Measurements from ENCODE around the gene LCN15. TPM values are rescaled to one million over a fixed set of nuclear protein-coding genes. Genes with fewer than 3 reads are reported as not detected.
A peak's percentile ranks its signal among the peaks of the same experiment; 100 is the strongest.

LCN15 gene
- total RNA-seq, 4 donors from 2014 or later, result not detected

GRCh38 chr9:136720898-136721338, 43.4 kb downstream of the LCN15 start:
- Histone ChIP-seq H3K4me1 (peaks cover 0 to 64% (median 16%) of the 10 kb centered on the region in 4 donors), H3K27me3 (peaks cover 0 to 6% of the 10 kb centered on the region in 2 donors), H3K4me3 (no peak overlapping the region), H3K36me3 (peaks cover 0 to 52% (median 16%) of the 10 kb centered on the region in 3 donors), H3K27ac (peak overlapping the region in 2 of 4 donors; percentile 4 to 36), H3K9me3 (no peaks in the 10 kb centered on the region)
- 64% methylated on average over 5 to 11 of the region's 11 CpGs for WGBS, 2 donors
- no peak for DNase-seq (ENCODE audit: low spot score in 2 of 2)
- TF ChIP-seq POLR2A (IDR thresholded peaks at IDR 0.05), result no peak
- TF ChIP-seq CTCF (IDR thresholded peaks at IDR 0.05), result no peak
- no peak for TF ChIP-seq EP300 (IDR thresholded peaks at IDR 0.05)

- Histone ChIP-seq H3K4me1 (peaks cover 0 to 59% (median 15%) of the 10 kb centered on the region in 4 donors), H3K36me3 (peaks cover 0 to 47% (median 16%) of the 10 kb centered on the region in 3 donors), H3K9me3 (no peaks in the 10 kb centered on the region), H3K27me3 (peaks cover 0 to 11% of the 10 kb centered on the region in 2 donors), H3K4me3 (no peak overlapping the region), H3K27ac (peak overlapping the region in 2 of 4 donors; percentile 4 to 36)
- TF ChIP-seq EP300 (IDR thresholded peaks at IDR 0.05) (no peak), CTCF (IDR thresholded peaks at IDR 0.05) (no peak), POLR2A (IDR thresholded peaks at IDR 0.05) (no peak)
- DNase-seq (ENCODE audit: low spot score in 2 of 2), result no peak
- 17 to 30% methylated on average over 19 to 20 of the region's 20 CpGs for WGBS, 2 donors
Observed at GRCh38 chr9:136720251-136720897, 43.9 kb downstream of the LCN15 start.

GRCh38 chr9:136719195-136719880, 45.0 kb downstream of the LCN15 start:
- peaks cover 0 to 22% of the 10 kb centered on the region in 2 donors for H3K27me3 ChIP-seq
- no peaks in the 10 kb centered on the region for H3K9me3 ChIP-seq
- H3K4me1 ChIP-seq, result peaks cover 0 to 57% (median 15%) of the 10 kb centered on the region in 4 donors
- H3K4me3 ChIP-seq, result no peak overlapping the region
- peaks cover 0 to 36% (median 16%) of the 10 kb centered on the region in 3 donors for H3K36me3 ChIP-seq
- no peak overlapping the region for H3K27ac ChIP-seq
- TF ChIP-seq POLR2A (IDR thresholded peaks at IDR 0.05) (no peak), CTCF (IDR thresholded peaks at IDR 0.05) (no peak), EP300 (IDR thresholded peaks at IDR 0.05) (no peak)
- WGBS, 2 donors, result 38 to 65% methylated on average over 4 to 6 of the region's 24 CpGs
- DNase-seq (ENCODE audit: low spot score in 2 of 2), result no peak

GRCh38 chr9:136718345-136719194, 45.7 kb downstream of the LCN15 start:
- no peak overlapping the region for H3K27ac ChIP-seq
- no peak for TF ChIP-seq CTCF (IDR thresholded peaks at IDR 0.05)
- TF ChIP-seq POLR2A (IDR thresholded peaks at IDR 0.05), result no peak
- TF ChIP-seq EP300 (IDR thresholded peaks at IDR 0.05), result no peak
- peaks cover 0 to 57% (median 15%) of the 10 kb centered on the region in 4 donors for H3K4me1 ChIP-seq
- no peak for DNase-seq (ENCODE audit: low spot score in 2 of 2)
- H3K4me3 ChIP-seq, result no peak overlapping the region
- 70 to 74% methylated on average over 13 to 16 of the region's 20 CpGs for WGBS, 2 donors
- H3K9me3 ChIP-seq, result no peaks in the 10 kb centered on the region
- H3K27me3 ChIP-seq, result peaks cover 0 to 29% of the 10 kb centered on the region in 2 donors
- peaks cover 0 to 29% (median 9%) of the 10 kb centered on the region in 3 donors for H3K36me3 ChIP-seq

Measured in tibial nerve (tissue), 4 donors.